Glomerular visceral epithelial cell (primary cell): ENCODE results near the gene HSPA9.

Experiments
- DNase-seq: peaks from one replicate; pipeline ENCODE4 v3.0.0-alpha.2; 2016; ENCODE audit errors: extremely low spot score

The HSPA9 gene

GRCh38 chr5:138563340-138564118 is 11.7 kb downstream of the HSPA9 start:
- no peak for DNase-seq

- no peak for DNase-seq
Measured at GRCh38 chr5:138560971-138561370, 14.2 kb downstream of the HSPA9 start.

- no peak for DNase-seq
Measured at GRCh38 chr5:138559937-138560336, 15.3 kb downstream of the HSPA9 start.

- DNase-seq, result no peak
Measured at GRCh38 chr5:138557677-138558076, 17.5 kb downstream of the HSPA9 start.

GRCh38 chr5:138554143-138554542 is 21.1 kb downstream of the HSPA9 start:
- no peak for DNase-seq

- no peak for DNase-seq
Measured at GRCh38 chr5:138553437-138554095, 21.6 kb downstream of the HSPA9 start.

GRCh38 chr5:138552657-138553056 is 22.5 kb downstream of the HSPA9 start:
- no peak for DNase-seq

GRCh38 chr5:138549414-138549813 is 25.8 kb downstream of the HSPA9 start:
- no peak for DNase-seq

- DNase-seq, result no peak
Measured at GRCh38 chr5:138545919-138546562, 29.2 kb downstream of the HSPA9 start.

- DNase-seq, result no peak
Measured at GRCh38 chr5:138544181-138545134, 30.7 kb downstream of the HSPA9 start.

GRCh38 chr5:138543730-138544104 is 31.5 kb downstream of the HSPA9 start:
- DNase-seq, result no peak

- DNase-seq, result peak; percentile 100
Measured at GRCh38 chr5:138542956-138543729, 32.1 kb downstream of the HSPA9 start, which contains the start of gene ETF1. Gene ETF1, minus strand, starts transcription at chr5:138543236. Its CDS starts 318 bp downstream, at chr5:138542918.

- DNase-seq, result peak; percentile 26
Measured at GRCh38 chr5:138542180-138542955, 32.8 kb downstream of the HSPA9 start.

- no peak for DNase-seq
Measured at GRCh38 chr5:138541511-138542179, 33.6 kb downstream of the HSPA9 start.

GRCh38 chr5:138539791-138540190 is 35.4 kb downstream of the HSPA9 start:
- no peak for DNase-seq

GRCh38 chr5:138538943-138539627 is 36.1 kb downstream of the HSPA9 start:
- DNase-seq, result no peak

GRCh38 chr5:138536665-138537315 is 38.4 kb downstream of the HSPA9 start:
- DNase-seq, result no peak

GRCh38 chr5:138536215-138536614 is 39.0 kb downstream of the HSPA9 start:
- DNase-seq, result no peak
